ENCODE results near the gene GIGYF2. TPM values are rescaled to one million over a fixed set of nuclear protein-coding genes. Genes with fewer than 3 reads are reported as not detected.

The GIGYF2 gene
- total RNA-seq, 1 experiment from 2014 or later: 68.3 TPM

GRCh38 chr2:232731470-232731869 is 34.3 kb downstream of the GIGYF2 start:
- Histone ChIP-seq H3K27me3 (ENCODE audit: control insufficient read depth, insufficient read depth, low read length) (no peaks in the 10 kb centered on the region), H3K27ac (ENCODE audit: low read length) (no peak overlapping the region), H3K4me3 (ENCODE audit: low read depth in 2 of 2, low read length in 2 of 2) (no peak overlapping the region), H3K9me3 (ENCODE audit: control insufficient read depth, insufficient read depth, low read depth, low read length) (no peaks in the 10 kb centered on the region), H3K4me1 (ENCODE audit: control insufficient read depth, insufficient read depth, low read length) (peaks cover 4% of the 10 kb centered on the region; the same call in 1 of the 2 replicates), H3K36me3 (ENCODE audit: control insufficient read depth, insufficient read depth, low read length) (peaks cover 8% of the 10 kb centered on the region; the same call in 1 of the 2 replicates)
- intact Hi-C loops (cut with micrococcal nuclease; ENCODE audit: unreplicated experiment) (no loop called here), in situ Hi-C loops (cut with HindIII; ENCODE audit: low pct_unique_long_range_greater_than_20kb, low sequenced_read_pairs) (no loop called here)
- ChIA-PET POLR2A (interaction anchor here (0.6 kb wide), 1 partner anchor 53 kb away, joined by 3 read pairs; no protein-coding TSS in a partner anchor), CTCF (no interaction called here)
- ATAC-seq (no peak), DNase-seq (ENCODE audit: low read depth, low spot score) (no peak)
- no peak for TF ChIP-seq CTCF (IDR thresholded peaks at IDR 0.05)
- TF ChIP-seq POLR2AphosphoS5 (IDR thresholded peaks at IDR 0.05; ENCODE audit: low read depth, low read length): no peak
- BruUV-seq (replicated peaks): no TSS peak

- no peaks in the 10 kb centered on the region for H3K27me3 ChIP-seq (ENCODE audit: control insufficient read depth, insufficient read depth, low read length)
- in situ Hi-C loops (cut with HindIII; ENCODE audit: low pct_unique_long_range_greater_than_20kb, low sequenced_read_pairs) (no loop called here), intact Hi-C loops (cut with micrococcal nuclease; ENCODE audit: unreplicated experiment) (no loop called here)
- no peaks in the 10 kb centered on the region for H3K9me3 ChIP-seq (ENCODE audit: control insufficient read depth, insufficient read depth, low read depth, low read length)
- DNase-seq (ENCODE audit: low read depth, low spot score) (no peak), ATAC-seq (no peak)
- peaks cover 10% of the 10 kb centered on the region; the same call in 1 of the 2 replicates for H3K4me1 ChIP-seq (ENCODE audit: control insufficient read depth, insufficient read depth, low read length)
- H3K36me3 ChIP-seq (ENCODE audit: control insufficient read depth, insufficient read depth, low read length): no peaks in the 10 kb centered on the region; the same call in 1 of the 2 replicates
- TF ChIP-seq SIN3A (IDR thresholded peaks at IDR 0.05; ENCODE audit: borderline replicate concordance, insufficient read depth, low read depth, low read length) (no peak), POLR2AphosphoS5 (IDR thresholded peaks at IDR 0.05; ENCODE audit: low read depth, low read length) (no peak), TCF7L2 (IDR thresholded peaks at IDR 0.05; ENCODE audit: low read depth, low read length) (no peak), CTCF (IDR thresholded peaks at IDR 0.05) (no peak)
- TF ChIP-seq, protein P1, sequence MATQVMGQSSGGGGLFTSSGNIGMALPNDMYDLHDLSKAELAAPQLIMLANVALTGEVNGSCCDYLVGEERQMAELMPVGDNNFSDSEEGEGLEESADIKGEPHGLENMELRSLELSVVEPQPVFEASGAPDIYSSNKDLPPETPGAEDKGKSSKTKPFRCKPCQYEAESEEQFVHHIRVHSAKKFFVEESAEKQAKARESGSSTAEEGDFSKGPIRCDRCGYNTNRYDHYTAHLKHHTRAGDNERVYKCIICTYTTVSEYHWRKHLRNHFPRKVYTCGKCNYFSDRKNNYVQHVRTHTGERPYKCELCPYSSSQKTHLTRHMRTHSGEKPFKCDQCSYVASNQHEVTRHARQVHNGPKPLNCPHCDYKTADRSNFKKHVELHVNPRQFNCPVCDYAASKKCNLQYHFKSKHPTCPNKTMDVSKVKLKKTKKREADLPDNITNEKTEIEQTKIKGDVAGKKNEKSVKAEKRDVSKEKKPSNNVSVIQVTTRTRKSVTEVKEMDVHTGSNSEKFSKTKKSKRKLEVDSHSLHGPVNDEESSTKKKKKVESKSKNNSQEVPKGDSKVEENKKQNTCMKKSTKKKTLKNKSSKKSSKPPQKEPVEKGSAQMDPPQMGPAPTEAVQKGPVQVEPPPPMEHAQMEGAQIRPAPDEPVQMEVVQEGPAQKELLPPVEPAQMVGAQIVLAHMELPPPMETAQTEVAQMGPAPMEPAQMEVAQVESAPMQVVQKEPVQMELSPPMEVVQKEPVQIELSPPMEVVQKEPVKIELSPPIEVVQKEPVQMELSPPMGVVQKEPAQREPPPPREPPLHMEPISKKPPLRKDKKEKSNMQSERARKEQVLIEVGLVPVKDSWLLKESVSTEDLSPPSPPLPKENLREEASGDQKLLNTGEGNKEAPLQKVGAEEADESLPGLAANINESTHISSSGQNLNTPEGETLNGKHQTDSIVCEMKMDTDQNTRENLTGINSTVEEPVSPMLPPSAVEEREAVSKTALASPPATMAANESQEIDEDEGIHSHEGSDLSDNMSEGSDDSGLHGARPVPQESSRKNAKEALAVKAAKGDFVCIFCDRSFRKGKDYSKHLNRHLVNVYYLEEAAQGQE (IDR thresholded peaks at IDR 0.05; ENCODE audit: insufficient read depth in 1 of 2, low read depth in 2 of 2, low read length in 1 of 2): no peak
- CTCF ChIA-PET: no interaction called here
- POLR2A ChIA-PET: no interaction called here
- H3K27ac ChIP-seq (ENCODE audit: low read length): no peak overlapping the region
- no TSS peak for BruUV-seq (replicated peaks)
- no peak overlapping the region for H3K4me3 ChIP-seq (ENCODE audit: low read depth in 2 of 2, low read length in 2 of 2)
Observed at GRCh38 chr2:232741294-232741693, 44.2 kb downstream of the GIGYF2 start.
